Head of caudate nucleus (tissue), 42 donors: Measurements from ENCODE around the gene ALB.

Experiments used
- DNase-seq, 42 donors: peaks; one replicate each; pipeline versions ENCODE4 v3.0.0 to v3.0.0-alpha.2; 2020 to 2021; ENCODE audit warnings: mixed read lengths in 7 of 42
- intact Hi-C: fragments of 100-400 bp; cut with DNase I; formaldehyde crosslinking; loops from one replicate; pipeline ENCODE4 v1.15.0; 2022

ALB gene

GRCh38 chr4:73406548-73406875, 2.4 kb downstream of the ALB start:
- no peak for DNase-seq

GRCh38 chr4:73407227-73407673, 3.2 kb downstream of the ALB start:
- intact Hi-C loops = no loop called here
- DNase-seq = no peak

More at GRCh38 chr4:73406548-73406875, 2.4 kb downstream of the ALB start:
- intact Hi-C loops = no loop called here

- intact Hi-C loops = no loop called here
Observed at GRCh38 chr4:73408181-73408867, 4.2 kb downstream of the ALB start.

GRCh38 chr4:73409012-73409862, 5.2 kb downstream of the ALB start:
- intact Hi-C loops = no loop called here
- DNase-seq = no peak

More at GRCh38 chr4:73408181-73408867, 4.2 kb downstream of the ALB start:
- no peak for DNase-seq

GRCh38 chr4:73409978-73410548, 6.0 kb downstream of the ALB start:
- intact Hi-C loops = no loop called here
- DNase-seq = no peak

GRCh38 chr4:73410916-73411730, 7.0 kb downstream of the ALB start:
- no peak for DNase-seq
- intact Hi-C loops = no loop called here

- intact Hi-C loops = no loop called here
- DNase-seq = no peak
Observed at GRCh38 chr4:73411731-73412414, 7.8 kb downstream of the ALB start.

GRCh38 chr4:73413294-73413755, 9.2 kb downstream of the ALB start:
- intact Hi-C loops = no loop called here

GRCh38 chr4:73414936-73415271, 10.8 kb downstream of the ALB start:
- DNase-seq = no peak
- intact Hi-C loops = no loop called here

More at GRCh38 chr4:73413294-73413755, 9.2 kb downstream of the ALB start:
- DNase-seq = no peak

GRCh38 chr4:73415807-73416238, 11.7 kb downstream of the ALB start:
- DNase-seq = no peak
- intact Hi-C loops = no loop called here

- DNase-seq = no peak
- intact Hi-C loops = no loop called here
Observed at GRCh38 chr4:73416423-73417087, 12.5 kb downstream of the ALB start.

GRCh38 chr4:73417342-73417741, 13.3 kb downstream of the ALB start:
- intact Hi-C loops = no loop called here
- DNase-seq = no peak

- intact Hi-C loops = no loop called here
- no peak for DNase-seq
Observed at GRCh38 chr4:73417973-73418372, 13.9 kb downstream of the ALB start.

- intact Hi-C loops = no loop called here
- DNase-seq = peak in 2 of 42 donors; percentile 3 to 5
Observed at GRCh38 chr4:73418677-73419076, 14.6 kb downstream of the ALB start.

GRCh38 chr4:73419106-73420038, 15.3 kb downstream of the ALB start:
- intact Hi-C loops = no loop called here
- DNase-seq = peak in 2 of 42 donors; percentile 8 to 18

- intact Hi-C loops = no loop called here
- no peak for DNase-seq
Observed at GRCh38 chr4:73420615-73421014, 16.5 kb downstream of the ALB start.
